NCI-H187 (cell line): ENCODE data around the gene SLC12A8.

Experiments used
- DNase-seq, 2 experiments: peaks; one replicate each; lab custom pipeline; 2025; lab: John Stamatoyannopoulos, UW

Gene SLC12A8

GRCh38 chr3:125214738-125215137, 2.2 kb upstream of the SLC12A8 start:
- DNase-seq: no peak

GRCh38 chr3:125213946-125214542, 1.5 kb upstream of the SLC12A8 start:
- no peak for DNase-seq

GRCh38 chr3:125213364-125213755, 812 bp upstream of the SLC12A8 start:
- no peak for DNase-seq

GRCh38 chr3:125212091-125212508, 448 bp downstream of the SLC12A8 start:
- DNase-seq: no peak

- no peak for DNase-seq
Observed at GRCh38 chr3:125211523-125212090, 941 bp downstream of the SLC12A8 start.

- no peak for DNase-seq
Observed at GRCh38 chr3:125207949-125208568, 4.5 kb downstream of the SLC12A8 start.

- no peak for DNase-seq
Observed at GRCh38 chr3:125207507-125207906, 5.0 kb downstream of the SLC12A8 start.

- DNase-seq: no peak
Observed at GRCh38 chr3:125206934-125207333, 5.6 kb downstream of the SLC12A8 start.

- no peak for DNase-seq
Observed at GRCh38 chr3:125203731-125204130, 8.8 kb downstream of the SLC12A8 start.

GRCh38 chr3:125202197-125202596, 10.4 kb downstream of the SLC12A8 start:
- DNase-seq: no peak

GRCh38 chr3:125200731-125201139, 11.8 kb downstream of the SLC12A8 start:
- no peak for DNase-seq

GRCh38 chr3:125194849-125195601, 17.5 kb downstream of the SLC12A8 start:
- DNase-seq: no peak

GRCh38 chr3:125194061-125194848, 18.3 kb downstream of the SLC12A8 start:
- no peak for DNase-seq

- DNase-seq: no peak
Observed at GRCh38 chr3:125192190-125193035, 20.1 kb downstream of the SLC12A8 start.

- no peak for DNase-seq
Observed at GRCh38 chr3:125191730-125192129, 20.8 kb downstream of the SLC12A8 start.

- DNase-seq: no peak
Observed at GRCh38 chr3:125191256-125191655, 21.3 kb downstream of the SLC12A8 start.

GRCh38 chr3:125190786-125191185, 21.8 kb downstream of the SLC12A8 start:
- DNase-seq: no peak

GRCh38 chr3:125189378-125190165, 23.0 kb downstream of the SLC12A8 start:
- no peak for DNase-seq

- no peak for DNase-seq
Observed at GRCh38 chr3:125188955-125189354, 23.6 kb downstream of the SLC12A8 start.

GRCh38 chr3:125187599-125187910, 25.0 kb downstream of the SLC12A8 start:
- no peak for DNase-seq
